Mesenchymal stem cell (in vitro differentiated cells and primary cell): ENCODE data around the gene SAMD4B.
A peak's percentile ranks its signal among the peaks of the same experiment; 100 is the strongest.
"Not testable (repeated sequence)": the region's sequence is repeated elsewhere in the genome, so short reads cannot be mapped to it uniquely, and the experiment has no call there.

Source experiments
- DNase-seq: peaks from one replicate; pipeline ENCODE4 v3.0.0-alpha.2; 2013
- H2AFZ ChIP-seq: one replicate; pipeline ENCODE4 v1.6.1; 2013; ENCODE audit warnings: low read depth, mild to moderate bottlenecking, control low read depth, inconsistent platforms, low read length, moderate library complexity
- H2AK5ac ChIP-seq: 2 replicates; pipeline ENCODE4 v1.6.1; 2013; ENCODE audit warnings: low read length, moderate library complexity, mild to moderate bottlenecking, inconsistent platforms; ENCODE audit not compliant: severe bottlenecking
- H2BK120ac ChIP-seq: one replicate; pipeline ENCODE4 v1.6.1; 2013; ENCODE audit warnings: low read depth, mild to moderate bottlenecking, inconsistent platforms, low read length, moderate library complexity
- H2BK12ac ChIP-seq, 2 experiments: one replicate each; pipeline ENCODE4 v1.6.1; 2013; ENCODE audit warnings: inconsistent platforms in 2 of 2, low read length in 2 of 2, mild to moderate bottlenecking in 2 of 2, moderate library complexity in 2 of 2, control low read depth in 1 of 2
- H2BK15ac ChIP-seq: one replicate; pipeline ENCODE4 v1.6.1; 2013; ENCODE audit warnings: mild to moderate bottlenecking, low read depth, inconsistent platforms; ENCODE audit not compliant: poor library complexity, severe bottlenecking
- H2BK5ac ChIP-seq: 2 replicates; pipeline ENCODE4 v1.6.1; 2013; ENCODE audit warnings: low read depth, mild to moderate bottlenecking, low read length, control low read depth, inconsistent platforms; ENCODE audit not compliant: poor library complexity, severe bottlenecking
- H3K14ac ChIP-seq, 2 experiments: one replicate each; pipeline ENCODE4 v1.6.1; 2013; ENCODE audit warnings: inconsistent platforms in 2 of 2, low read length in 2 of 2, control low read depth in 1 of 2, mild to moderate bottlenecking in 1 of 2, moderate library complexity in 1 of 2
- H3K18ac ChIP-seq, 2 experiments: one replicate each; pipeline ENCODE4 v1.6.1; 2013; ENCODE audit warnings: inconsistent platforms in 2 of 2, low read length in 2 of 2, control low read depth in 1 of 2, low read depth in 1 of 2, mild to moderate bottlenecking in 1 of 2
- H3K23ac ChIP-seq, 2 experiments: one replicate each; pipeline ENCODE4 v1.6.1; 2013; ENCODE audit warnings: inconsistent platforms in 2 of 2, low read length in 2 of 2, mild to moderate bottlenecking in 2 of 2, moderate library complexity in 2 of 2, control low read depth in 1 of 2
- H3K27ac ChIP-seq: 2 replicates; pipeline ENCODE4 v1.5.1; 2013; ENCODE audit warnings: mild to moderate bottlenecking, moderate library complexity, low read length, control low read depth, inconsistent platforms; ENCODE audit not compliant: poor library complexity, severe bottlenecking
- H3K27me3 ChIP-seq, 2 experiments: 2 replicates each; pipeline versions ENCODE4 v1.6.1 to v1.7.0; 2013; ENCODE audit warnings: low read length in 2 of 2, mild to moderate bottlenecking in 2 of 2, moderate library complexity in 2 of 2, control low read depth in 1 of 2, inconsistent platforms in 1 of 2; ENCODE audit not compliant: control insufficient read depth in 1 of 2, insufficient read depth in 1 of 2
- H3K36me3 ChIP-seq, 2 experiments: 2 replicates each; pipeline versions ENCODE4 v1.6.1 to v1.7.0; 2013; ENCODE audit warnings: low read length in 2 of 2, control low read depth in 1 of 2, inconsistent platforms in 1 of 2, low read depth in 1 of 2, mild to moderate bottlenecking in 1 of 2; ENCODE audit not compliant: insufficient read depth in 2 of 2, control insufficient read depth in 1 of 2
- H3K4ac ChIP-seq, 2 experiments: one replicate each; pipeline ENCODE4 v1.6.1; 2013; ENCODE audit warnings: inconsistent platforms in 2 of 2, low read length in 2 of 2, mild to moderate bottlenecking in 2 of 2, moderate library complexity in 2 of 2, control low read depth in 1 of 2, low read depth in 1 of 2
- H3K4me1 ChIP-seq: 2 replicates; pipeline ENCODE4 v1.6.1; 2013; ENCODE audit warnings: low read depth, low read length, control low read depth; ENCODE audit not compliant: control insufficient read depth, insufficient read depth
- H3K4me2 ChIP-seq: 2 replicates; pipeline ENCODE4 v1.6.1; 2013; ENCODE audit warnings: low read length, mild to moderate bottlenecking, inconsistent platforms; ENCODE audit not compliant: poor library complexity, severe bottlenecking
- H3K4me3 ChIP-seq, 2 experiments: 2 replicates each; pipeline versions ENCODE4 v1.5.1 to v1.7.0; 2013; ENCODE audit warnings: low read length in 2 of 2, mild to moderate bottlenecking in 2 of 2, control low read depth in 1 of 2, low read depth in 1 of 2; ENCODE audit not compliant: insufficient read depth in 1 of 2
- H3K79me1 ChIP-seq: replicated peaks from 2 replicates; pipeline ENCODE4 v1.6.1; 2013; ENCODE audit warnings: mild to moderate bottlenecking, control low read depth, low read length, inconsistent platforms; ENCODE audit not compliant: poor library complexity, severe bottlenecking
- H3K9ac ChIP-seq: 2 replicates; pipeline ENCODE4 v1.7.0; 2013; ENCODE audit warnings: mild to moderate bottlenecking, low read length, moderate library complexity
- H3K9me3 ChIP-seq: 2 replicates; pipeline ENCODE4 v1.7.0; 2013; ENCODE audit warnings: mild to moderate bottlenecking, low read length; ENCODE audit not compliant: control insufficient read depth
- H4K8ac ChIP-seq: one replicate; pipeline ENCODE4 v1.6.1; 2013; ENCODE audit warnings: inconsistent platforms, mild to moderate bottlenecking, low read length, moderate library complexity
- H4K91ac ChIP-seq: one replicate; pipeline ENCODE4 v1.6.1; 2013; ENCODE audit warnings: mild to moderate bottlenecking, low read length, inconsistent platforms
- WGBS: methylation state at CpG from one replicate; pipeline ENCODE4 v1.1.7; 2013; ENCODE audit warnings: mixed read lengths; 5-methylcytosine and 5-hydroxymethylcytosine counted together

SAMD4B gene

GRCh38 chr19:39328046-39328705 lies 14.0 kb upstream of the SAMD4B start:
- DNase-seq = peak; percentile 65
- Histone ChIP-seq H3K79me1 (no peaks in the 10 kb centered on the region), H3K4me3 (no peak overlapping the region), H3K27me3 (peaks cover 6 to 16% of the 10 kb centered on the region in 2 experiments), H2BK120ac (no peak overlapping the region), H3K4me2 (no peak overlapping the region), H3K14ac (no peak overlapping the region), H2BK5ac (no peak overlapping the region), H2BK12ac (no peak overlapping the region), H3K9me3 (no peaks in the 10 kb centered on the region), H3K23ac (no peak overlapping the region), H3K27ac (no peak overlapping the region), H3K4ac (no peak overlapping the region), H2BK15ac (peak overlapping the region; percentile 74), H4K91ac (no peak overlapping the region), H2AK5ac (no peak overlapping the region), H3K4me1 (no peaks in the 10 kb centered on the region), H3K36me3 (no peaks in the 10 kb centered on the region), H2AFZ (no peak overlapping the region), H4K8ac (no peak overlapping the region), H3K18ac (no peak overlapping the region), H3K9ac (peak overlapping the region; percentile 9)
- 27% methylated on average over 16 of the region's 17 CpGs for WGBS

DNA sequence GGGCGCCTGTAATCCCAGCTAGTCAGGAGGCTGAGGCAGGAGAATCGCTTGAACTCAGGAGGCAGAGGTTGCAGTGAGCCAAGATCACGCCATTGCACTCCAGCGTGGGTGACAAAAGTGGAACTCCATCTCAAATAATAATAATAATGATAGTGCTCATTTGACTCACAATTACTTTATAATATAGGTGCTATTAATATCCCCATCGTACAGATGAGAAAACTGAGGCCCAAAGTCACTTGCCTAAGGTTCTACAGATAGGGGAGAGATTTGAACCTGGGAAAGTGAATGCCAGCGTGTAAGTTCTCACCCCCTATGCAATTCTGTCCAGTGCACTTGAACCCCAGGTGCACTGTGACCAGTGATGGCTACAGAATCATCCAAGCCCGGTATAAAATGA lies 12.3 kb upstream of the SAMD4B start:
- H3K79me1 ChIP-seq = no peaks in the 10 kb centered on the region
- DNase-seq = no peak
- no peak overlapping the region for H3K9ac ChIP-seq
- H2BK12ac ChIP-seq = no peak overlapping the region
- no peak overlapping the region for H2AFZ ChIP-seq
- no peaks in the 10 kb centered on the region for H3K4me1 ChIP-seq
- no peak overlapping the region for H2BK15ac ChIP-seq
- H3K18ac ChIP-seq = no peak overlapping the region
- no peak overlapping the region for H2AK5ac ChIP-seq
- H2BK5ac ChIP-seq = no peak overlapping the region
- peaks cover 6 to 16% of the 10 kb centered on the region in 2 experiments for H3K27me3 ChIP-seq
- H4K8ac ChIP-seq = no peak overlapping the region
- no peak overlapping the region for H3K4me3 ChIP-seq
- H3K4ac ChIP-seq = no peak overlapping the region
- 87% methylated on average over 5 of the region's 7 CpGs for WGBS
- H3K36me3 ChIP-seq = no peaks in the 10 kb centered on the region
- no peaks in the 10 kb centered on the region for H3K9me3 ChIP-seq
- H4K91ac ChIP-seq = no peak overlapping the region
- no peak overlapping the region for H3K27ac ChIP-seq
- H3K14ac ChIP-seq = no peak overlapping the region
- no peak overlapping the region for H3K23ac ChIP-seq
- no peak overlapping the region for H3K4me2 ChIP-seq
- no peak overlapping the region for H2BK120ac ChIP-seq

GRCh38 chr19:39332293-39332692 lies 9.9 kb upstream of the SAMD4B start:
- Histone ChIP-seq H3K9ac (no peak overlapping the region), H3K4me3 (no peak overlapping the region), H3K9me3 (no peaks in the 10 kb centered on the region), H3K18ac (no peak overlapping the region), H3K27me3 (peaks cover 6 to 17% of the 10 kb centered on the region in 2 experiments), H3K4me1 (no peaks in the 10 kb centered on the region), H3K79me1 (no peaks in the 10 kb centered on the region), H2BK120ac (no peak overlapping the region), H2BK15ac (no peak overlapping the region), H3K27ac (no peak overlapping the region), H3K36me3 (no peaks in the 10 kb centered on the region), H3K23ac (no peak overlapping the region), H2BK12ac (no peak overlapping the region), H2AK5ac (no peak overlapping the region), H4K8ac (no peak overlapping the region), H2AFZ (no peak overlapping the region), H3K14ac (no peak overlapping the region), H3K4ac (no peak overlapping the region), H3K4me2 (no peak overlapping the region), H2BK5ac (no peak overlapping the region), H4K91ac (no peak overlapping the region)
- no peak for DNase-seq
- WGBS = 94% methylated on average over 3 of the region's 7 CpGs

DNA sequence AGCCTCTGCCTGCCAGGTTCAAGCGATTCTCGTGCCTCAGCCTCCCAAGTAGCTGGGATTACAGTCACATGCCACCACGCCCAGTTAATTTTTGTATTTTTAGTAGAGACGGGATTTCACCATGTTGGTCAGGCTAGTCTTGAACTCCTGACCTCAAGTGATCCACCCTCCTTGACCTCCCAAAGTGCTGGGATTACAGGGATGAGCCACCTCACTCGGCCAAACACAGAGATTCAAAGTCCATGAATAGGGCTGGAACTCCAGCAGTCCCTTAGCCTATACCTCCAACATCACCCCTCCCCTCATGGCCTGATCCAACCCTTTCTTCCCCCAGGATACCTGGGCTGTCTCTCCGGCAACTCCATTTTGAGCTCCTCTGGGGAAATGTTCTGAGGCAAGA lies 9.5 kb upstream of the SAMD4B start:
- peaks cover 6 to 17% of the 10 kb centered on the region in 2 experiments for H3K27me3 ChIP-seq
- not testable (repeated sequence) for H3K23ac ChIP-seq, H3K4me1 ChIP-seq, H2BK12ac ChIP-seq, H3K9ac ChIP-seq, H2AK5ac ChIP-seq, H4K8ac ChIP-seq, H2BK120ac ChIP-seq, H3K18ac ChIP-seq, DNase-seq, H2AFZ ChIP-seq, H4K91ac ChIP-seq, H3K79me1 ChIP-seq, H3K4ac ChIP-seq, H3K36me3 ChIP-seq, H3K27ac ChIP-seq, H3K14ac ChIP-seq, H3K4me2 ChIP-seq, H3K9me3 ChIP-seq, H3K4me3 ChIP-seq, H2BK5ac ChIP-seq, H2BK15ac ChIP-seq
- 59% methylated on average over 6 of the region's 6 CpGs for WGBS
